HG02938 (cell line): ENCODE data around the gene OR10V1.

ENCODE experiments used
- ATAC-seq: cut with Tn5 transposase; IDR thresholded peaks from one replicate; pipeline ENCODE4 v1.9.1; 2021; ENCODE audit warnings: mild to moderate bottlenecking, moderate library complexity; ENCODE audit not compliant: unreplicated experiment

OR10V1 gene

GRCh38 chr11:59713745-59714144 lies at the start of gene OR10V1:
Gene OR10V1, minus strand, starts transcription at chr11:59713845. Its CDS starts 0 bp downstream, at chr11:59713845.
- no peak for ATAC-seq

GRCh38 chr11:59761993-59762392 lies 48.3 kb upstream of the OR10V1 start:
- no peak for ATAC-seq

GRCh38 chr11:59760771-59761170 lies 47.1 kb upstream of the OR10V1 start:
- no peak for ATAC-seq

DNA sequence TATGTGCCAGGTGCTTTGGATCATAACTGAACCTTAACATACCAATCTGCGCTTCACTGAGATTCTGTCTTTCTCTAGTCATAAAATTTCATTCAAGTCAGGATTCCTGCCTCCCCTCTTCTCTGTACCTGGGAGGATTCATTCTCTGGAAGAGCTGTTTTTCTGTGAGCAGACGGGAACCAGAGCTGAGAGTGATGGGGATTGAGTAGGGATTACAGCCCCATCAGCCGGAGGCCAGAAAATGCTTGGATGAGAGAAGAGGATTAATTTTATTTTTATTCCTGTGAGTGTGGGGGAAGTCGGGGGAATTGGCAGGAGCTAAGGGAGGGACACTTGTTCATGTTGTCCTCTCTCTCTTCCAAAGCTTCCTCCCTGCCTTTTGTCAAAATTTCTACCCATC lies 46.3 kb upstream of the OR10V1 start:
- ATAC-seq: no peak

GRCh38 chr11:59758401-59759037 lies 44.9 kb upstream of the OR10V1 start:
- ATAC-seq: no peak

- ATAC-seq: peak; percentile 43
Measured at GRCh38 chr11:59756845-59757244, 43.2 kb upstream of the OR10V1 start.

DNA sequence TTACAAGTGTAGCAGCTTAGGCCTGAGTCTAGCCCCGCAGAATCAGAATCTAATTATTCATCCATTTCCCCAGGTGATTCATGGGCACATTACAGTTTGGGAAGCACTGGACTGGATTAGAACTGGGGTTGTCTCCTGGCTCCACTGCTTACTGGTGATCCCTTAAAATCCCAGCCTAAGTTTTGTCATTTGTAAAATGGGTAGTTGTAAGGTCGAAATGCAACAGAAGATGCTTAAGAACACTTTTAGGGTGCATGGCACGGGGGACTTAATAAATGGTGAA lies 42.9 kb upstream of the OR10V1 start:
- no peak for ATAC-seq

GRCh38 chr11:59755701-59756557 lies 42.3 kb upstream of the OR10V1 start:
- no peak for ATAC-seq

DNA sequence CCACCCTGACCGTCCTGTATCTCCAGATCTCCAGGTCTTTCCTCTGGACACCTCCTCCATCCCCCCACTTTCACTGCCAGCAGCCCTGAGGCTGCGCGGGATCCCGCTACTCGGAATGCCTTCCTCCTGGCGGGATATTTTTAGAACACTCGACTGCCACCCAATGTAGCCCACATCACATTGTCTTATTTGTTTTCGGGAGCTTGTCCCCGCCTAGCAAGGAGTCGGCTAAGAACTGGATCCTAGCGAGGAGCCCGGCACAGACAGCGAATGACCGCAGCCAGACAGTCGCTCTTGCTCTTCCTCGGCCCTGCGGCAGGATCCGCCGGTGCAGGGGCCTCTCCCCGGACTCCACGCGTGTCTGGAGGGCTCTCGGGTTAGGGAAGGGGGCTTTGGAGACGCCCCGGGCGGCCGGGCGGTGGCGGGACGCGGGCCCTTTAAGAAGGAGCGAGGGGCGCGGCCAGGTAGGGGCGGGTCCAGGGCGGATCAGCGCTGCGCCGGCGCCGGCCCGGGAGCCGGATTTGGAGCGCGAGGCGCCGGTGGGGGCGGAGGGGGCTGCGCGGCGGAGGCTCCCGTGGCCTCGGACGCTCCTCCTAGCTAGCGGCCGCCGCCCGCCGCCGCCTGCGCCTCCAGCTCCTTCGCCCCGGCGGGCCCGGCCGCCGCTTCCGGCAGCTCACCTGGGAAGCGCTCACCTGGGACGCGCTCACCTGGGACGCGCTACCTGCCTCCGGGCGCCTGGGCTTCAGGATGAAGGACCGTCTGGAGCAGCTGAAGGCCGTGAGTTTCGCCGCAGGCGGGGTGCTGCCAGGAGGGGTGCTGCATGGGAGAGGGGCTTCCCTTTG lies 41.4 kb upstream of the OR10V1 start, which contains the start of gene STX3:
STX3 (plus strand) TSS at position 518 of the 842 bp plus-strand sequence; CDS start at position 748, 230 bp downstream.
- ATAC-seq: peak; percentile 44

DNA sequence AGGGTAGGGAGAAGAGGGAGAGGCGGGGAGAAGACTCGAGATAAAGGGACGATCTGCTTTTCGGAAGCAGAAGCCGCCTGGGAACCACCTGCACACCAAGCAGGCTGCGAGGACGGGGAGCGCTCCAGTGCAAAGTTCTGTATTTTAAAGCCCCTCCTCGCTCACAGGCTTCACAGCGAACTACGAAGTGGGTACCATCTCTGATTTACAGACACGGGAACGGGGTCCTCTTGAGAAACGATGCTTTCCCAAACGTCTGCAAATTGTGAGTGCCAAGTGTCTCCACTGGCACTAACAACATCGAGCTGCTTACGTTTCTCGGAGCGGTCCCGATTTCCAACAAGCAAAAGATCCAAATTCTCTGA lies 40.8 kb upstream of the OR10V1 start:
- ATAC-seq: no peak

GRCh38 chr11:59753650-59754493 lies 40.2 kb upstream of the OR10V1 start:
- peak; percentile 76 for ATAC-seq

DNA sequence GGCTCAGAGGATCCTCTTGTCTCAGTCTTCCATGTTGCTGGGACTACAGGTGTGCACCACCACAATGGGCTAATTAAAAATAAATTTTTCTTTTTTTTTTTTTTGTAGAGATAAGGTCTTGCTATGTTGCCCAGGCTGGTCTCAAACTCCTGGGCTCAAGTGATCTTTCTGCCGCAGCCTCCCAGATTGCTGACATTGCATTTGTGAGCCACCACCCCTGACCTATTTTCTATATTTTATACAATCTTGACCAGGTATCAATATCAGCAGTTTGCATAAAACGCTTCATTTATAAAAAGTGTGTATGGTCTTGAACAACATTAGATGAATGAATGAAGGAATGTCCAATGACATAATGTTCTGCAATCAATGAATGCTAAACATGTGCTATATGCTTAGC lies 32.5 kb upstream of the OR10V1 start:
- no peak for ATAC-seq

GRCh38 chr11:59730896-59731565 lies 17.4 kb upstream of the OR10V1 start:
- no peak for ATAC-seq

DNA sequence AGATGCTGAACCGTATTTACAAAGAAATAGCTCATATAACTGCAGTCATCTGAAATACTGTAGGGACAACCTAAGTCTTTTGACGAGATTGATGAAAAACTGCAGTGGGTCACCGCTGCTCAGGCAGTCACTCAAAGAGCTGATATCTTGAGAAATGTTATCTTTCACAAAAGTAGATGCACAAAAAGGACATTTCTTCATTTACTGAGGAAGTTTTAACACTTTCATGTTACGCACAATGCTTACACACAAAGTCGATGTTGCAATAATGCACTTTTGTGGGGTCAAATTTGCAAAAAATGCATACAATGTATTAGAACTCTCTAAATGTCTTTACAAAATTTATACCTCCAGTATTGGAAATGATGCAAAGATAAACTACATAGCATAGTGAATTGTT lies 16.2 kb upstream of the OR10V1 start:
- no peak for ATAC-seq

GRCh38 chr11:59728913-59729312 lies 15.3 kb upstream of the OR10V1 start:
- ATAC-seq: no peak

GRCh38 chr11:59728154-59728553 lies 14.5 kb upstream of the OR10V1 start:
- ATAC-seq: no peak

DNA sequence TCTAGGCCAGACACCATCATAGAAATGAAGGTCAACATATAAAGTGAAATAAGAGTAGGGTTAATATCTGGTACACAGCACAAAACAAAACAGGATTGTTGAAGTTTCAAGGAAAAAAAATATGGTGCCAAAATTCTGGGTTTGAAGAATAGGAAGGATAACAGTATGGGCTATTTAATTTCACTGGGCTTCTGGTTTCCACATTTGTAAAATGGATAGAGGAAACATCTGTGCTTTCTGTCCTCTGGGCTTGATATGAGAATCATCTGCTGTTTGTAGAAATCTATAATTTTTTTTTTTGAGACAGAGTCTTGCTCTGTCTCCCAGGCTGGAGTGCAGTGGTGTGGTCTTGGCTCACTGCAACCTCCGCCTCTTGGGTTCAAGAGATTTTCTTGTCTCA lies 13.8 kb upstream of the OR10V1 start:
- no peak for ATAC-seq

DNA sequence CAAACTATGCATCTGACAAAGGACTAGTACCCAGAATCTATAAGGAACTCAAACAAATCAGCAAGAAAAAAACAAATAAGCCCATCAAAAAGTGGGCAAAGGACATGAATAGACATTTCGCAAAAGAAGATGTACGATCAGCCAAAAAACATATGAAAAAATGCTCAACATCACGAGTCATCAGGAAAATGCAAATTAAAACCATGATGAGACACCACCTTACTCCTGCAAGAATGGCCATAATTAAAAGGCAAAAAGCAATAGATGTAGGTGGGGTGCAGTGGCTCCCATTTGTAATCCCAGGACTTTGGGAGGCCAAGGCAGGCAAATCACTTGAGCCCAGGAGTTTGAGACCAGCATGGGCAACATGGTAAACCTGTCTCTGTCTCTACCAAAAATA lies 10.4 kb upstream of the OR10V1 start:
- no peak for ATAC-seq

GRCh38 chr11:59719556-59719955 lies 5.9 kb upstream of the OR10V1 start:
- no peak for ATAC-seq

- no peak for ATAC-seq
Measured at GRCh38 chr11:59716051-59716450, 2.4 kb upstream of the OR10V1 start.
